Esophagus squamous epithelium (tissue), 4 donors: ENCODE measurements around the gene HMGCL.

ENCODE experiments used
- CTCF ChIP-seq, 6 experiments: fragments of 450-650 bp in 4 of 6; fragments of 200-600 bp in 2 of 6; sonication (generic) in 2 of 6; IDR thresholded peaks; one replicate each; pipeline ENCODE4 v1.5.1; 2016 to 2019; ENCODE audit warnings: antibody characterized with exemption in 6 of 6, mild to moderate bottlenecking in 4 of 6, moderate library complexity in 4 of 6
- POLR2A ChIP-seq, 4 donors: fragments of 450-650 bp; IDR thresholded peaks; one replicate each; pipeline ENCODE4 v1.6.1; 2017; ENCODE audit warnings: antibody characterized with exemption in 4 of 4, mild to moderate bottlenecking in 4 of 4, moderate library complexity in 3 of 4

GRCh38 chr1:23868557-23869016, 43.4 kb upstream of the HMGCL start:
- TF ChIP-seq CTCF (IDR thresholded peaks at IDR 0.05): no peak
- TF ChIP-seq POLR2A (IDR thresholded peaks at IDR 0.05): no peak
